Breast epithelium (tissue), 3 donors: ENCODE measurements around the gene PGM5.

Source experiments
- POLR2AphosphoS5 ChIP-seq, 3 donors: sonication (generic); formaldehyde crosslinking; IDR thresholded peaks; one replicate each; pipeline ENCODE4 v1.6.1; 2017; ENCODE audit warnings: antibody characterized with exemption in 3 of 3
- TF ChIP-seq, protein P1 (sequence below), 3 donors: fragments of 450-650 bp; IDR thresholded peaks; one replicate each; pipeline ENCODE4 v1.5.1; 2016 to 2017; ENCODE audit warnings: antibody characterized with exemption in 3 of 3, mild to moderate bottlenecking in 3 of 3, moderate library complexity in 3 of 3

DNA sequence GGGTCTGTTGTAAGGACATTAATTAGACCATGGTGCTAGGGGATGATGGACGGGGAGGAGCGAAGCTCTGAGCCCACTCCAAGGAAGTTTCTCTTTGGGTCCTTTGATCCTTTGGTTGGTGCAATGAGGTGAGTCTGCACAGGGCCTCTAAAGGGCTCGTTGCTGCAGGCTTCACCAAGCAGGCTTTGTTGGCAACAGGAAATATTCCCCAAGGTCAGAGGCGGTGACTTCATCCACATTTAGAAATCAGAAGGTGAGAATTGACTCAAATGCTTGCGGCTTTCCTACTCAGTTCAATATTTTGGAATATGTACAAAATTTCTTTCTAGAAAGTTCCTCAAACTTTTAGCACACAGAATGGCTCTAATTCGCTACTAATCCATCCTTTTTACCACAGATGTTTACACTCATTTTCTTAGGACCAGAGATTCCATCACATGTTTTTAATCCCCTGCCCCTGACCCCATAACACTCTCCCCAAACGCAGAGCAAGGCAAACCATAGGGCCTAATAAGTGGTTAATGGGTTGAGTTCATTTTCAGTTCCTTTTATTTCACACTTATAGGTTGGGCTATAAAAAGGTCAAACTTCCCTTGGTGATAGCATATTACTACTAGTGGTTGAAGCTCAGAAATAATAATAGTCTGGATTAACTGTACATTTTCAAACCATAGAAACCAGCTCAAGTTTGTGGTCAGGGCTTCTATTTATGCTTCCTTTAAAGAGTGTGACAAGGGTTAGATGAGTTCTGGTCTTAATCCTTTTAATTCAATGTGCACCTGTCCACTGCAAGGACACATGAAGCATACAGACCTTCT, 221.6 kb downstream of the PGM5 start:
- TF ChIP-seq, protein P1, sequence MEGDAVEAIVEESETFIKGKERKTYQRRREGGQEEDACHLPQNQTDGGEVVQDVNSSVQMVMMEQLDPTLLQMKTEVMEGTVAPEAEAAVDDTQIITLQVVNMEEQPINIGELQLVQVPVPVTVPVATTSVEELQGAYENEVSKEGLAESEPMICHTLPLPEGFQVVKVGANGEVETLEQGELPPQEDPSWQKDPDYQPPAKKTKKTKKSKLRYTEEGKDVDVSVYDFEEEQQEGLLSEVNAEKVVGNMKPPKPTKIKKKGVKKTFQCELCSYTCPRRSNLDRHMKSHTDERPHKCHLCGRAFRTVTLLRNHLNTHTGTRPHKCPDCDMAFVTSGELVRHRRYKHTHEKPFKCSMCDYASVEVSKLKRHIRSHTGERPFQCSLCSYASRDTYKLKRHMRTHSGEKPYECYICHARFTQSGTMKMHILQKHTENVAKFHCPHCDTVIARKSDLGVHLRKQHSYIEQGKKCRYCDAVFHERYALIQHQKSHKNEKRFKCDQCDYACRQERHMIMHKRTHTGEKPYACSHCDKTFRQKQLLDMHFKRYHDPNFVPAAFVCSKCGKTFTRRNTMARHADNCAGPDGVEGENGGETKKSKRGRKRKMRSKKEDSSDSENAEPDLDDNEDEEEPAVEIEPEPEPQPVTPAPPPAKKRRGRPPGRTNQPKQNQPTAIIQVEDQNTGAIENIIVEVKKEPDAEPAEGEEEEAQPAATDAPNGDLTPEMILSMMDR (IDR thresholded peaks at IDR 0.05), result no peak
- no peak for TF ChIP-seq POLR2AphosphoS5 (IDR thresholded peaks at IDR 0.05)
